IMR-90 (cell line): Measurements from ENCODE around the gene PAXX. TPM values are rescaled to one million over a fixed set of nuclear protein-coding genes. Genes with fewer than 3 reads are reported as not detected.

Experiments used
- ATAC-seq: fragments of 200-7000 bp; cut with Tn5 transposase; 2 replicates; pipeline ENCODE4 v1.9.1; 2020; ENCODE audit warnings: low read depth, mild to moderate bottlenecking, moderate library complexity
- BruUV-seq: library from RNA; stranded (reverse); fragments of 400-500 nt; replicated peaks from 2 replicates; lab custom pipeline; 2021; lab: Mats Ljungman, UMichigan
- CTCF ChIA-PET: fragments of 300-600 bp; formaldehyde crosslinking; extraction: SDS; loops from one replicate; lab custom pipeline; 2021; ENCODE audit warnings: antibody characterized with exemption; lab: Yijun Ruan, JAX
- POLR2A ChIA-PET: fragments of 300-600 bp; sonication (Branson Sonifier 250); formaldehyde crosslinking; loops from one replicate; lab custom pipeline; 2022; ENCODE audit warnings: antibody characterized with exemption; ENCODE audit not compliant: unreplicated experiment; lab: Charles Lee
- DNase-seq: peaks from one replicate; pipeline ENCODE4 v3.0.0; 2013
- H2AFZ ChIP-seq: replicated peaks from 2 replicates; pipeline ENCODE3; 2013; ENCODE audit warnings: low read length, mild to moderate bottlenecking; ENCODE audit not compliant: poor library complexity
- H2AK5ac ChIP-seq: 2 replicates; pipeline ENCODE4 v1.6.1; 2013; ENCODE audit warnings: low read depth, low read length, inconsistent platforms
- H2AK9ac ChIP-seq: replicated peaks from 2 replicates; pipeline ENCODE3; 2013; ENCODE audit warnings: mild to moderate bottlenecking, low read depth, low read length, moderate library complexity; ENCODE audit not compliant: poor library complexity
- H2BK120ac ChIP-seq: 2 replicates; pipeline ENCODE4 v1.6.1; 2013; ENCODE audit warnings: low read depth, low read length, inconsistent platforms
- H2BK15ac ChIP-seq: 3 replicates; pipeline ENCODE4 v1.6.1; 2013; ENCODE audit warnings: low read depth, low read length, inconsistent platforms
- H2BK20ac ChIP-seq: 2 replicates; pipeline ENCODE4 v1.6.1; 2013; ENCODE audit warnings: low read depth, mild to moderate bottlenecking, inconsistent platforms, low read length, moderate library complexity
- H2BK5ac ChIP-seq: 2 replicates; pipeline ENCODE4 v1.6.1; 2013; ENCODE audit warnings: mild to moderate bottlenecking, low read depth, low read length, inconsistent platforms; ENCODE audit not compliant: poor library complexity, severe bottlenecking
- H3K14ac ChIP-seq: replicated peaks from 2 replicates; pipeline ENCODE4 v1.6.1; 2013; ENCODE audit warnings: low read depth, low read length, inconsistent platforms
- H3K18ac ChIP-seq: 2 replicates; pipeline ENCODE4 v1.6.1; 2013; ENCODE audit warnings: low read depth, low read length, control low read depth
- H3K23ac ChIP-seq: 2 replicates; pipeline ENCODE4 v1.6.1; 2013; ENCODE audit warnings: low read depth, low read length, inconsistent platforms
- H3K27ac ChIP-seq: 2 replicates; pipeline ENCODE4 v1.5.1; 2013; ENCODE audit warnings: mild to moderate bottlenecking, control low read depth, low read length; ENCODE audit not compliant: insufficient read depth
- H3K27me3 ChIP-seq: 2 replicates; pipeline ENCODE4 v1.6.1; 2013; ENCODE audit warnings: low read length; ENCODE audit not compliant: control insufficient read depth, insufficient read depth
- H3K36me3 ChIP-seq: 2 replicates; pipeline ENCODE4 v1.6.1; 2013; ENCODE audit warnings: low read length, mixed read lengths; ENCODE audit not compliant: control insufficient read depth, insufficient read depth
- H3K4ac ChIP-seq: 2 replicates; pipeline ENCODE4 v1.6.1; 2013; ENCODE audit warnings: low read depth, low read length, inconsistent platforms
- H3K4me1 ChIP-seq: 2 replicates; pipeline ENCODE4 v1.6.1; 2013; ENCODE audit warnings: low read length, mixed read lengths; ENCODE audit not compliant: control insufficient read depth, insufficient read depth
- H3K4me2 ChIP-seq: 2 replicates; pipeline ENCODE4 v1.6.1; 2013; ENCODE audit warnings: low read depth, mild to moderate bottlenecking, control low read depth, low read length, moderate library complexity
- H3K4me3 ChIP-seq: 2 replicates; pipeline ENCODE4 v1.5.1; 2013; ENCODE audit warnings: low read depth, mild to moderate bottlenecking, control low read depth, low read length, moderate library complexity; ENCODE audit not compliant: insufficient read depth
- H3K56ac ChIP-seq: 2 replicates; pipeline ENCODE4 v1.6.1; 2013; ENCODE audit warnings: low read length, inconsistent platforms; ENCODE audit not compliant: insufficient read depth; ENCODE audit errors: extremely low read depth
- H3K79me1 ChIP-seq, 2 experiments: 2 replicates each; pipeline ENCODE4 v1.6.1; 2013; ENCODE audit warnings: low read length in 2 of 2, inconsistent platforms in 1 of 2, low read depth in 1 of 2
- H3K9ac ChIP-seq: 2 replicates; pipeline ENCODE4 v1.6.1; 2013; ENCODE audit warnings: low read depth, low read length, control low read depth
- H3K9me1 ChIP-seq: 2 replicates; pipeline ENCODE4 v1.6.1; 2013; ENCODE audit warnings: low read length, inconsistent platforms; ENCODE audit not compliant: insufficient read depth
- H3K9me3 ChIP-seq: 2 replicates; pipeline ENCODE4 v1.6.1; 2013; ENCODE audit warnings: low read length; ENCODE audit not compliant: control insufficient read depth, insufficient read depth
- H4K20me1 ChIP-seq: 2 replicates; pipeline ENCODE4 v1.6.1; 2013; ENCODE audit warnings: low read length, inconsistent platforms; ENCODE audit not compliant: insufficient read depth
- H4K5ac ChIP-seq: 2 replicates; pipeline ENCODE4 v1.6.1; 2013; ENCODE audit warnings: mild to moderate bottlenecking, low read depth, low read length, control low read depth
- H4K8ac ChIP-seq, 2 experiments: 2 replicates each; pipeline ENCODE4 v1.6.1; 2013; ENCODE audit warnings: low read depth in 2 of 2, low read length in 2 of 2, control low read depth in 1 of 2, inconsistent platforms in 1 of 2
- H4K91ac ChIP-seq: 2 replicates; pipeline ENCODE4 v1.6.1; 2013; ENCODE audit warnings: low read depth, low read length, inconsistent platforms; ENCODE audit not compliant: insufficient read depth
- RAD21 ChIP-seq: IDR thresholded peaks from 2 replicates; pipeline ENCODE4 v1.6.1; 2012; ENCODE audit warnings: low read length, improper control_type of control experiment
- WGBS, 2 experiments: methylation state at CpG; one replicate each; pipeline versions ENCODE4 v1.1.5 to v1.1.7; 2013; ENCODE audit warnings: missing lambda C conversion rate in 2 of 2; ENCODE audit not compliant: insufficient read length in 1 of 2; ENCODE audit errors: extremely low coverage in 2 of 2; 5-methylcytosine and 5-hydroxymethylcytosine counted together
- dilution Hi-C: fragments of 300-500 bp; cut with HindIII; formaldehyde crosslinking; loops from one replicate; pipeline ENCODE4 v1.14.3; 2018; ENCODE audit warnings: low sequenced_read_pairs; ENCODE audit not compliant: unreplicated experiment
- in situ Hi-C: fragments of 300-500 bp; cut with MboI; formaldehyde crosslinking; loops from 3 replicates; pipeline ENCODE4 v1.14.3; 2019; ENCODE audit warnings: low sequenced_read_pairs, inconsistent platforms, mixed read lengths
- intact Hi-C: fragments of 100-400 bp; cut with micrococcal nuclease; formaldehyde crosslinking; loops from 2 replicates; pipeline ENCODE4 v1.10.0; 2022
- polyA plus RNA-seq, 3 experiments: library from polyadenylated mRNA; depleted of rRNA; stranded (reverse); fragments of >200 nt; gene quantifications; 2 replicates each; pipeline ENCODE4 v1.2.3, GENCODE V29; 2012; ENCODE audit warnings: low replicate concordance in 1 of 3
- total RNA-seq: library from RNA; depleted of rRNA; stranded (reverse); fragments of >200 nt; gene quantifications from 2 replicates; pipeline ENCODE4 v1.2.3, GENCODE V29; 2012

PAXX gene
- total and polyA plus RNA-seq, 2 of the 4 experiments (the other 2 are of a cell fraction) = 5.7 to 24.6 TPM

- CTCF ChIA-PET = interaction anchor here (0.6 kb wide), 1 partner anchor 202 kb away, joined by 3 read pairs; no protein-coding TSS in a partner anchor
- H3K14ac ChIP-seq = no peak overlapping the region
- H3K23ac ChIP-seq = no peak overlapping the region
- peaks cover 7% of the 10 kb centered on the region; the same call in 1 of the 2 replicates for H4K20me1 ChIP-seq
- no peak overlapping the region for H2BK20ac ChIP-seq
- H3K18ac ChIP-seq = no peak overlapping the region
- H3K27me3 ChIP-seq = peaks cover 2% of the 10 kb centered on the region; the same call in 1 of the 2 replicates
- no peak overlapping the region for H2AFZ ChIP-seq
- H4K8ac ChIP-seq = no peak overlapping the region
- no peaks in the 10 kb centered on the region for H3K79me1 ChIP-seq
- DNase-seq (no peak), ATAC-seq (no peak)
- in situ Hi-C loops (loop anchor here (10.0 kb wide), 1 partner anchor 253 kb away; no protein-coding TSS in a partner anchor), intact Hi-C loops (no loop called here), dilution Hi-C loops (no loop called here)
- no TSS peak for BruUV-seq
- H3K4me1 ChIP-seq = no peaks in the 10 kb centered on the region
- WGBS, 2 experiments = 60% methylated on average over 1 of the region's 10 CpGs; no CpG with 5 or more reads in 1 of the 2 experiments
- no peak overlapping the region for H4K5ac ChIP-seq
- H3K9me1 ChIP-seq = no peaks in the 10 kb centered on the region
- peaks cover 17% of the 10 kb centered on the region for H3K36me3 ChIP-seq
- no peak overlapping the region for H3K9ac ChIP-seq
- TF ChIP-seq RAD21 = no peak
- no peak overlapping the region for H2BK5ac ChIP-seq
- no peak overlapping the region for H3K4ac ChIP-seq
- H3K4me3 ChIP-seq = no peak overlapping the region
- no peak overlapping the region for H4K91ac ChIP-seq
- no peaks in the 10 kb centered on the region for H3K9me3 ChIP-seq
- H2AK5ac ChIP-seq = no peak overlapping the region
- no peak overlapping the region for H2BK120ac ChIP-seq
- no peak overlapping the region for H2AK9ac ChIP-seq
- H3K27ac ChIP-seq = no peak overlapping the region
- no peak overlapping the region for H3K56ac ChIP-seq
- H2BK15ac ChIP-seq = no peak overlapping the region
- POLR2A ChIA-PET = no interaction called here
- H3K4me2 ChIP-seq = no peak overlapping the region
Observed at GRCh38 chr9:137037483-137037882, 45.3 kb downstream of the PAXX start.
